GM21529 (cell line): ENCODE data around the gene AAMP.
"Not testable (repeated sequence)": the region's sequence is repeated elsewhere in the genome, so short reads cannot be mapped to it uniquely, and the experiment has no call there.

Source experiments
- ATAC-seq: cut with Tn5 transposase; IDR thresholded peaks from one replicate; pipeline ENCODE4 v1.9.1; 2021; ENCODE audit not compliant: unreplicated experiment

AAMP gene

GRCh38 chr2:218269900-218270720, at the start of gene AAMP, which contains the start of gene PNKD:
Gene AAMP (minus strand): TSS chr2:218270137. CDS start chr2:218270086, 51 bp downstream.
Gene PNKD (plus strand): TSS chr2:218270519. CDS start chr2:218270536, 17 bp downstream.
- ATAC-seq: peak; percentile 90

- ATAC-seq: no peak
Measured at GRCh38 chr2:218318241-218318640, 48.3 kb upstream of the AAMP start.

GRCh38 chr2:218317835-218318234, 47.9 kb upstream of the AAMP start:
- ATAC-seq: no peak

DNA sequence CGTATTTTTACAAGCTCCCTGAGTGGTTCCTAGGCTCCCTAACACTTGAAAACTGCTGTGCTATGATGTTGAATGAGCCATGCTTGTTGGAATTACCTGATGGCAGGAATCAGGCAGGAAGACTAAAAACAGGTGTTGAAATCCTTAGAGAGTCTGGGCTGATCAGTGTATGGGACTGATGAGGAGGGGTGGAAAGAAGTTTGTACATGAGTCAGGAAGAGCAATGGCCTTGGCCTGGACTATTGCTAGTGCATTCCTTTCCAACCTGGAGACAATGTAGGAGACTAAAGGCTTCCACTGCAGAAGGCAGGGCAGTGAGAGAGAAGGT, 47.3 kb upstream of the AAMP start:
- no peak for ATAC-seq

DNA sequence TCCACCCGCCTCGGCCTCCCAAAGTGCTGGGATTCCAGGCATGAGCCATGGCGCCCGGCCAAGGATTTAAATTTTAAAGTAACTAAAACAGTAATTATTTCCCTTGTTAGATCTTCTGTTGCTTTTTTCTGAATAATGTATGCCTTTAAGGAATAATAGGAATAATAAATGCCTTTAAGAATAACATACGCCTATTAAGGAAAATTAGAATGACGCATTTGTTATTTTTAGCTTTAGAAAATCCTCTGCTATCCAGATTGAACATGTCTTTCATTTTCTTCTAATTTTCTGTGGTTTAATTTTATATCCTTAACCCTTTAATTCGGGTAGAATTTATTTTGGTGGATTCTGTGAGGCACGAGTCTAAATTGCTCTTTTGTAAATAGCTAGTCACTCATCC, 45.5 kb upstream of the AAMP start:
- no peak for ATAC-seq

GRCh38 chr2:218314764-218315163, 44.8 kb upstream of the AAMP start:
- not testable (repeated sequence) for ATAC-seq

- ATAC-seq: no peak
Measured at GRCh38 chr2:218313356-218313755, 43.4 kb upstream of the AAMP start.

DNA sequence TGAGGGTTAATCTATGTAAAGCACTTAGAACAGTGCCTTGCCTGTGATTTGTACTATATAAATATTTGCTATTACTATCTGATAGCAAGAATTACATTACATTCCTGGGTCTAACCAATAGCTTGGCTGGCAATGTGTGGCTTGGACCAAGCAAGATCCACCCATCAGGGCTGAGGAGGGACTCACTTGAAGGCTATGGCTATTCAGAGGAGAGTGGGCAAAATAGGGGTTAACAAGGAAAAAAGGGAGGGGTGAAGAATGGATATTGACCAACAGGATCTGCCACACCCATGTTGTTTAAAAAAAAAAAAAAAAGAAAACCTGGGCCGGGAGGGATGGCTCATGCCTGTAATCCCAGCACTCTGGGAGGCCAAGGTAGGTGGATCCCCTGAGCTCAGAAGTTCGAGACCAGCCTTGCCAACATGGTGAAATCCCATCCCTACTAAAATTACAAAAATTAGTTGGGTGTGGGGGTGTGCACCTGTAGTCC, 42.4 kb upstream of the AAMP start:
- no peak for ATAC-seq

GRCh38 chr2:218311541-218312266, 41.8 kb upstream of the AAMP start:
- ATAC-seq: not testable (repeated sequence)

DNA sequence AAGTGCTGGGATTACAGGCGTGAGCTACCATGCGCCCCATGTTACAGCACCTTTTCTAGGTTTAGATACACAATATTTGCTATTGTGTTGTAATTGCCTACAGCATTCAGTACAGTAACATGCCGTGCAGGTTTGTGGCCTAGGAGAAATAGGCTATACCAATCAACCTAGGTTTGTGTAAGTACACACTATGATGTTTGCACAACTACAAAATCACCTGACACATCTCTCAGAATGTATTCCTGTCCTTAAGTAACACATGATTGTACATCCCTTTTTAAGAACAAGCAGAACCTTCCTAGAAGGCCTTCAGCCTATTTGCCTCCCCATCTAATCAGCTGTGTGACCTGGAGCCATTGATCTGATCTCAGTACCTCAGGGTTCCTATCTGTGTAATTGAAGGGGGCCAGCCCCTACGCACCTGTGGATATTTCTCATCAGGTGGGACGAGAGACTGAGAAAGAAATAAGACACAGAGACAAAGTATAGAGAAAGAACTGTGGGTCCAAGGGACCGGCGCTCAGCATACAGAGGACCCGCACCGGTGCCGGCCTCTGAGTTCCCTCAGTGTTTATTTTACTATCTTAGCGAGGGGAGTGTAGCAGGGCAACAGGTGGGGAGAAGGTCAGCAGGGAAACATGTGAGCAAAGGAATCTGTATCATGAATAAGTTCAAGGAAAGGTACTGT, 41.1 kb upstream of the AAMP start:
- no peak for ATAC-seq

DNA sequence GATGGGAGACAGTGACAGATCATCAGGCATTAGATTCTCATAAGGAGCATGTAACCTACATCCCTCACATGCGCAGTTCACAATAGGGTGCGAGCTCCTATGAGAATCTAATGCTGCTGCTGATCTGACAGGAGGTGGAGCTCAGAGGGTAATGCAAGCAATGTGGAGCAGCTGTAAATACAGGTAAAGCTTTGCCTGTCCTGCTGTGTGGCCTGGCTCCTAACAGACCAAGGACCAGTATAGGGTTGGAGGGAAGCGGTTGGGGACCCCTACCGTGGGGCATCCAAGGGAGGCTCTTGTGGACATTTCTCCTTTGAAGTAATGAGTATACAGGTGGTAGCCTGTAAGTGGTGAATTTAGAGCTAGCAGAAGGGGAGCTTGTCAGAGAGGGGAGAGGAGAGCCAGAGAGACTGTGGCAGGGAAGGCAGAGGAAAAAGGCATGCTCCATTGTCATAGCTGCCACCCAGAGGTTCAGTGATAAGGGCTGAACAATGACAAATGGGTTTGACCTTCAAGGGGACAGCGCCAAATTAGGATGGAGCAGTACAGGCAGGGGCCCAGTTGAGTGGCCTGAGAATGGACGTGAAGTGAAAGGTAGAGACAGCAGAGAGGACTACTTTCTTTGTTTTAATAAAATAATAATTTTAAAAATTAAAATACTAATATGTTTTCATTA, 37.6 kb upstream of the AAMP start:
- no peak for ATAC-seq

DNA sequence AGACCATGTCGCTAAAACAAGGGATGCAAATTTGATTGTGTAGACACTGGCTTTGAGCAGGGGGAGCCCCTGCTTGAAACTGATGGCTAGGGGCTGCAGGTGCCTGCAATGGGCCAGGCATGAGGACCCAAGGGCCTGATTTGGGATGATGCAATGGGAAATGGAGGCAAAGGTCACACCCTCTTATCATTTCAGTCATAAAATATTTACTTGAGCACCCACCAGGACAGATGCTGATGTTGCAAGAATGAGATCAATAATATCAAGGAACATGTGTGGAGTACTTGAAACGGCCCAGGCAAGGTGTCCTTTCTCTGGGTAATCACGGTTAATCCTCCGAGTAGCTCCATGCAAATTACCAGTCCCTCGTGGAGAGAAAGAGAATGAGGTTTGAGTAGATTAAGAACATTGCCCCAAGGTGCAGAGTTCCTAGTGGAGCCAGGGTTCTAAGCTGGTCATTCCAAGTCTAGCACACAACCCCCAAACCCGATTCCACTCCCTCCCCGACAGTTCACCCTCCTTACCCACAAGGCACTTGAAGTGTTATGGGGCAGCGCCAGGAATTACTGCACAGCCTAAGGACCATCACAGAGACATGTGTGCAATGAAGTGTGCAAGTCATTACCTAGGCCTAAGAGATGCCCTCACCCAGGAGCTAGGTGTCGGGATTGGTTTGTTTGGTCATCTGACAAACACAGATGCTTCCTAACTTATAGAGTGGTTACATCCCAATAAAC, 36.4 kb upstream of the AAMP start:
- no peak for ATAC-seq

GRCh38 chr2:218305383-218305782, 35.4 kb upstream of the AAMP start:
- no peak for ATAC-seq

GRCh38 chr2:218301176-218301819, 31.4 kb upstream of the AAMP start:
- ATAC-seq: peak; percentile 91

DNA sequence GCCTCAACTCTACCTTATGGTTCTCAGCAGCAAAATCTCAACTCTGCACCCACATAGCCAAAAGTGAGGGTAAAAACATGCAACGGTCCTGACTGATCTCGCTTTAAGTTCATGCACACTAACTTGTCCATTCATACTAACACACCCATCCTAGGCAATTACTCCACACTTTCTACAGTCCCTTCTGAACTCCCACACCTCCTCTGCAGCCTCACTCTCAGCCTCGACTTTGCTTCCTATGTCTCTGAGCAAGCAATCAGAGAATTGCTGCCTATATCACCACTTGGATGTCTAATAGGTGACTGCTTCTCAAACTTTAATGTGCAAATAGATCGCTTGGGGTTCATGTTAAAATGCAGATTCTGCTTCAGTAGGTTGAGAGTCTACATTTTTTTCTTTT, 30.2 kb upstream of the AAMP start:
- ATAC-seq: no peak

GRCh38 chr2:218298314-218298875, 28.5 kb upstream of the AAMP start:
- ATAC-seq: no peak

DNA sequence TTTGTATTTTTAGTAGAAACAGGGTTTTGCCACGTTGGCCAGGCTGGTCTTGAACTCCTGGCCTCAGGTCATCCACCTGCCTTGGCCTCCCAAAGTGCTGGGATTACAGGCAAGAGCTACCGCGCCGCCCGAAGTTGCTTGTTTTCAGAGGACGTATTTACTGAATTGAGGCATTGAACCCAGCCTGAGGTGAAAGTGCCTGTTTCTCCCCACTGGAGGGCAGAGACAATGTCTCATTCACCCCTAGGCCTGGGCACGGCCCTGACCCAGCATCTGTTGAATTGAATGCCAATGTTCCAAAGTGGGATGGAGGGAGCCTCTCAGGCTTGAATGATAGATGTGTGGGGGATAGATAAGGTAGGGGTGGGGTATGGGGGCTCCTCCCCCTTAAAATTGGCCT, 26.9 kb upstream of the AAMP start:
- no peak for ATAC-seq

- no peak for ATAC-seq
Measured at GRCh38 chr2:218296200-218296599, 26.3 kb upstream of the AAMP start.

- no peak for ATAC-seq
Measured at GRCh38 chr2:218295029-218295428, 25.1 kb upstream of the AAMP start.
